HepG2 (cell line): ENCODE data around the gene SRF. TPM values are rescaled to one million over a fixed set of nuclear protein-coding genes. Genes with fewer than 3 reads are reported as not detected.

Experiments used
- CBX5 ChIP-seq: sonication (generic); formaldehyde crosslinking; IDR thresholded peaks from 2 replicates; pipeline ENCODE4 v1.4.0; 2020; ENCODE audit warnings: missing genetic modification reagents, borderline replicate concordance
- E2F2 ChIP-seq: sonication (generic); formaldehyde crosslinking; IDR thresholded peaks from 2 replicates; pipeline ENCODE4 v1.4.0; 2020; ENCODE audit warnings: missing genetic modification reagents, borderline replicate concordance
- MTF2 ChIP-seq: sonication (generic); formaldehyde crosslinking; IDR thresholded peaks from 2 replicates; pipeline ENCODE4 v1.5.0; 2020; ENCODE audit warnings: missing genetic modification reagents, borderline replicate concordance
- NBN ChIP-seq: fragments of 450-650 bp; conservative IDR thresholded peaks from 2 replicates; pipeline ENCODE4 v1.6.1; 2017
- NR3C1 ChIP-seq: sonication (generic); formaldehyde crosslinking; IDR thresholded peaks from 2 replicates; pipeline ENCODE4 v1.4.0; 2020; ENCODE audit warnings: missing genetic modification reagents
- PAWR ChIP-seq: sonication (generic); formaldehyde crosslinking; IDR thresholded peaks from 2 replicates; pipeline ENCODE4 v1.4.0; 2020; ENCODE audit warnings: missing genetic modification reagents, mild to moderate bottlenecking, borderline replicate concordance
- RXRA ChIP-seq: sonication (generic); formaldehyde crosslinking; IDR thresholded peaks from 2 replicates; pipeline ENCODE4 v1.5.1; 2020; ENCODE audit warnings: missing genetic modification reagents
- STAT5B ChIP-seq: sonication (generic); formaldehyde crosslinking; IDR thresholded peaks from 2 replicates; pipeline ENCODE4 v1.4.0; 2020; ENCODE audit warnings: missing genetic modification reagents
- TEAD3 ChIP-seq: optimal IDR thresholded peaks from 2 replicates; pipeline ENCODE3; 2016; ENCODE audit warnings: borderline replicate concordance
- TOPORS ChIP-seq: sonication (generic); formaldehyde crosslinking; IDR thresholded peaks from 2 replicates; pipeline ENCODE4 v1.8.0; 2023; ENCODE audit warnings: mild to moderate bottlenecking, missing genetic modification reagents
- YEATS2 ChIP-seq: sonication (generic); formaldehyde crosslinking; IDR thresholded peaks from 2 replicates; pipeline ENCODE4 v1.4.0; 2020; ENCODE audit warnings: missing genetic modification reagents, borderline replicate concordance
- ZBTB42 ChIP-seq: sonication (generic); formaldehyde crosslinking; IDR thresholded peaks from 2 replicates; pipeline ENCODE4 v1.5.0; 2020; ENCODE audit warnings: mild to moderate bottlenecking, missing genetic modification reagents
- ZFP37 ChIP-seq: sonication (generic); formaldehyde crosslinking; IDR thresholded peaks from 2 replicates; pipeline ENCODE4 v1.4.0; 2020; ENCODE audit warnings: missing genetic modification reagents, borderline replicate concordance
- ZFYVE20 ChIP-seq: sonication (generic); formaldehyde crosslinking; IDR thresholded peaks from 2 replicates; pipeline ENCODE4 v1.8.0; 2023; ENCODE audit warnings: low read depth, mild to moderate bottlenecking, moderate library complexity, missing genetic modification reagents, borderline replicate concordance
- ZNF10 ChIP-seq: sonication (generic); formaldehyde crosslinking; IDR thresholded peaks from 2 replicates; pipeline ENCODE4 v1.4.0; 2020; ENCODE audit warnings: mild to moderate bottlenecking, low read depth, missing genetic modification reagents, borderline replicate concordance
- ZNF329 ChIP-seq: sonication (generic); formaldehyde crosslinking; IDR thresholded peaks from 2 replicates; pipeline ENCODE4 v1.9.0; 2021; ENCODE audit warnings: low read depth, mild to moderate bottlenecking, missing genetic modification reagents
- ZNF333 ChIP-seq: sonication (generic); formaldehyde crosslinking; IDR thresholded peaks from 2 replicates; pipeline ENCODE4 v1.4.0; 2020; ENCODE audit warnings: mild to moderate bottlenecking, missing genetic modification reagents, borderline replicate concordance
- ZNF660 ChIP-seq: sonication (generic); formaldehyde crosslinking; IDR thresholded peaks from 2 replicates; pipeline ENCODE4 v1.5.1; 2020; ENCODE audit warnings: mild to moderate bottlenecking, low read depth, missing genetic modification reagents, borderline replicate concordance
- ZNF709 ChIP-seq: sonication (generic); formaldehyde crosslinking; IDR thresholded peaks from 2 replicates; pipeline ENCODE4 v1.5.0; 2020; ENCODE audit warnings: mild to moderate bottlenecking, missing genetic modification reagents
- ZNF878 ChIP-seq: sonication (generic); formaldehyde crosslinking; IDR thresholded peaks from 2 replicates; pipeline ENCODE4 v1.8.1; 2023; ENCODE audit warnings: mild to moderate bottlenecking, missing genetic modification reagents, moderate library complexity
- polyA plus RNA-seq, 8 experiments: library from polyadenylated mRNA; depleted of rRNA in 3 of 8; stranded (reverse) in 7 of 8; unstranded in 1 of 8; fragments of >200 nt; fragmentation: Illumina TruSeq in 4 of 8; extraction: Trizol in 4 of 8; gene quantifications; 2 replicates each; pipeline versions ENCODE4 v1.2.1 to v1.2.3, GENCODE V29; 2011 to 2016; ENCODE audit warnings: low read depth in 4 of 8, missing spikeins in 1 of 8, mixed read lengths in 1 of 8; ENCODE audit not compliant: insufficient read depth in 1 of 8
- total RNA-seq, 5 experiments: library from RNA; depleted of rRNA; stranded (reverse); fragments of >200 nt; fragmentation: Illumina TruSeq; extraction: Trizol; gene quantifications; 2 replicates each; pipeline ENCODE4 v1.2.3, GENCODE V29; 2016; ENCODE audit warnings: low read depth in 1 of 5
- TF ChIP-seq, protein P1 (sequence below): sonication (generic); formaldehyde crosslinking; IDR thresholded peaks from 2 replicates; pipeline ENCODE4 v1.4.0; 2020; ENCODE audit warnings: mild to moderate bottlenecking, missing genetic modification reagents
- TF ChIP-seq, protein P2 (sequence below): sonication (generic); formaldehyde crosslinking; IDR thresholded peaks from 2 replicates; pipeline ENCODE4 v1.4.0; 2020; ENCODE audit warnings: mild to moderate bottlenecking, missing genetic modification reagents

SRF gene
- total and polyA plus RNA-seq, 2 of the 13 experiments (the other 11 are each of a cell fraction or from before 2014, with no cell fraction given) = 25.5 to 44.1 TPM

- TF ChIP-seq PAWR (CRISPR knock-in tag) = no peak
- TF ChIP-seq ZNF878 = peak; percentile 14; the same call in 1 of the 2 replicates
- TF ChIP-seq RXRA (CRISPR knock-in tag) = 0 out of 2 replicates have a peak, but pooled peaks have one; percentile 63
- TF ChIP-seq CBX5 (CRISPR knock-in tag) = peak; percentile 28; the same call in 1 of the 2 replicates
- 0 out of 2 replicates have a peak, but pooled peaks have one; percentile 77 for TF ChIP-seq ZFP37 (CRISPR knock-in tag)
- peak; percentile 72 for TF ChIP-seq TEAD3 (CRISPR knock-in tag)
- TF ChIP-seq STAT5B (CRISPR knock-in tag) = no peak; the same call in 1 of the 2 replicates
- 0 out of 2 replicates have a peak, but pooled peaks have one; percentile 33 for TF ChIP-seq ZNF333
- no peak for TF ChIP-seq NR3C1 (CRISPR knock-in tag)
- TF ChIP-seq ZNF329 (CRISPR knock-in tag) = peak; percentile 90; the same call in 1 of the 2 replicates
- TF ChIP-seq, protein P1, sequence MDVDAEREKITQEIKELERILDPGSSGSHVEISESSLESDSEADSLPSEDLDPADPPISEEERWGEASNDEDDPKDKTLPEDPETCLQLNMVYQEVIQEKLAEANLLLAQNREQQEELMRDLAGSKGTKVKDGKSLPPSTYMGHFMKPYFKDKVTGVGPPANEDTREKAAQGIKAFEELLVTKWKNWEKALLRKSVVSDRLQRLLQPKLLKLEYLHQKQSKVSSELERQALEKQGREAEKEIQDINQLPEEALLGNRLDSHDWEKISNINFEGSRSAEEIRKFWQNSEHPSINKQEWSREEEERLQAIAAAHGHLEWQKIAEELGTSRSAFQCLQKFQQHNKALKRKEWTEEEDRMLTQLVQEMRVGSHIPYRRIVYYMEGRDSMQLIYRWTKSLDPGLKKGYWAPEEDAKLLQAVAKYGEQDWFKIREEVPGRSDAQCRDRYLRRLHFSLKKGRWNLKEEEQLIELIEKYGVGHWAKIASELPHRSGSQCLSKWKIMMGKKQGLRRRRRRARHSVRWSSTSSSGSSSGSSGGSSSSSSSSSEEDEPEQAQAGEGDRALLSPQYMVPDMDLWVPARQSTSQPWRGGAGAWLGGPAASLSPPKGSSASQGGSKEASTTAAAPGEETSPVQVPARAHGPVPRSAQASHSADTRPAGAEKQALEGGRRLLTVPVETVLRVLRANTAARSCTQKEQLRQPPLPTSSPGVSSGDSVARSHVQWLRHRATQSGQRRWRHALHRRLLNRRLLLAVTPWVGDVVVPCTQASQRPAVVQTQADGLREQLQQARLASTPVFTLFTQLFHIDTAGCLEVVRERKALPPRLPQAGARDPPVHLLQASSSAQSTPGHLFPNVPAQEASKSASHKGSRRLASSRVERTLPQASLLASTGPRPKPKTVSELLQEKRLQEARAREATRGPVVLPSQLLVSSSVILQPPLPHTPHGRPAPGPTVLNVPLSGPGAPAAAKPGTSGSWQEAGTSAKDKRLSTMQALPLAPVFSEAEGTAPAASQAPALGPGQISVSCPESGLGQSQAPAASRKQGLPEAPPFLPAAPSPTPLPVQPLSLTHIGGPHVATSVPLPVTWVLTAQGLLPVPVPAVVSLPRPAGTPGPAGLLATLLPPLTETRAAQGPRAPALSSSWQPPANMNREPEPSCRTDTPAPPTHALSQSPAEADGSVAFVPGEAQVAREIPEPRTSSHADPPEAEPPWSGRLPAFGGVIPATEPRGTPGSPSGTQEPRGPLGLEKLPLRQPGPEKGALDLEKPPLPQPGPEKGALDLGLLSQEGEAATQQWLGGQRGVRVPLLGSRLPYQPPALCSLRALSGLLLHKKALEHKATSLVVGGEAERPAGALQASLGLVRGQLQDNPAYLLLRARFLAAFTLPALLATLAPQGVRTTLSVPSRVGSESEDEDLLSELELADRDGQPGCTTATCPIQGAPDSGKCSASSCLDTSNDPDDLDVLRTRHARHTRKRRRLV (CRISPR knock-in tag) = no peak
- no peak for TF ChIP-seq ZNF10 (CRISPR knock-in tag)
- TF ChIP-seq TOPORS (CRISPR knock-in tag) = peak; percentile 94
- TF ChIP-seq ZNF660 (CRISPR knock-in tag) = no peak
- TF ChIP-seq ZBTB42 (CRISPR knock-in tag) = no peak
- TF ChIP-seq MTF2 (CRISPR knock-in tag) = no peak; the same call in 1 of the 2 replicates
- peak; percentile 91; the same call in 1 of the 2 replicates for TF ChIP-seq E2F2 (CRISPR knock-in tag)
- TF ChIP-seq, protein P2, sequence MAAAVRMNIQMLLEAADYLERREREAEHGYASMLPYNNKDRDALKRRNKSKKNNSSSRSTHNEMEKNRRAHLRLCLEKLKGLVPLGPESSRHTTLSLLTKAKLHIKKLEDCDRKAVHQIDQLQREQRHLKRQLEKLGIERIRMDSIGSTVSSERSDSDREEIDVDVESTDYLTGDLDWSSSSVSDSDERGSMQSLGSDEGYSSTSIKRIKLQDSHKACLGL = peak; percentile 94
- peak; percentile 56; the same call in 1 of the 2 replicates for TF ChIP-seq YEATS2
- TF ChIP-seq ZNF709 (CRISPR knock-in tag) = peak; percentile 94
- TF ChIP-seq ZFYVE20 (CRISPR knock-in tag) = peak; percentile 72; the same call in 1 of the 2 replicates
- TF ChIP-seq NBN = no peak
Observed at GRCh38 chr6:43228951-43229802, 58.1 kb downstream of the SRF start, which contains the start of gene DNPH1 (continued).
